IPS-NIHi11 (cell line): ENCODE measurements around the gene WFDC10A.
A peak's percentile ranks its signal among the peaks of the same experiment; 100 is the strongest.
"Not testable (repeated sequence)": the region's sequence is repeated elsewhere in the genome, so short reads cannot be mapped to it uniquely, and the experiment has no call there.

Source experiments
- DNase-seq: peaks from one replicate; pipeline ENCODE4 v3.0.0; 2012; ENCODE audit warnings: mixed read lengths, low spot score

The WFDC10A gene

GRCh38 chr20:45629496-45630100 lies at the start of gene WFDC10A:
WFDC10A (plus strand) TSS chr20:45629739; CDS start chr20:45629814, 75 bp downstream.
- peak; percentile 84 for DNase-seq

DNA sequence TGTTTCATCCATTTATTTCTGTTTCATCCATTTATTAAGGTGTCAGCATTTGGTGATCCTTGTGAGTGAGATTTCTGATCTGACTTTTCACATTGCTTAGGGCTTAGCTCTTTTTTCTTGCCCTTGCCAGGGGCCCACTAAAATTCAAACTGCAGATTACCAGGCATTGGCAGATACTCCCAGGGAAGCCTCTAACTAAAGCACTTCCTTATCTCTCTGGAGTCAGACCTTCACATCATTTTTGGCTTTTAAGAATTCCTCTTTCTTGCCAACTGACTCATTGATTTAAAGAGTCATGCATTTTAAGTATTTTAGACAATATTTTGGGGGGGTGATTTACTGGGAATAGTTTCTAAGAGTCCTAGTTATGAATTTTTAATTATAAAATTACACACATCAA lies 47.8 kb upstream of the WFDC10A start:
- DNase-seq: no peak

- peak; percentile 32 for DNase-seq
These were observed 46.0 kb upstream of the WFDC10A start for GRCh38 chr20:45583502-45583901.

DNA sequence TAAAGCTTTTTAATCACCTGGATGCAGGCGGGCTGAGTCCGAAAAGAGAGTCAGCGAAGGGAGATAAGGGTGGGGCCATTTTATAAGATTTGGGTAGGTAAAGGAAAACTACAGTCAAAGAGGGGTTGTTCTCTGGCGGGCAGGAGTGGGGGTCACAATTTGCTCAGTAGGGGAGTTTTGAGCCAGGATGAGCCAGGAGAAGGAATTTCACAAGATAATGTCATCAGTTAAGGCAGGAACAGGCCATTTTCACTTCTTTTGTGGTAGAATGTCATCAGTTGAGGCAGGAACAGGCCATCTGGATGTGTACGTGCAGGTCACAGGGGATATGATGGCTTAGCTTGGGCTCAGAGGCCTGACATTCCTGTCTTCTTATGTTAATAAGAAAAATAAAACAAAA lies 45.2 kb upstream of the WFDC10A start:
- DNase-seq: not testable (repeated sequence)

- not testable (repeated sequence) for DNase-seq
These were observed 43.6 kb upstream of the WFDC10A start for GRCh38 chr20:45585986-45586385.

- DNase-seq: no peak
These were observed 40.7 kb upstream of the WFDC10A start for GRCh38 chr20:45588800-45589199.

DNA sequence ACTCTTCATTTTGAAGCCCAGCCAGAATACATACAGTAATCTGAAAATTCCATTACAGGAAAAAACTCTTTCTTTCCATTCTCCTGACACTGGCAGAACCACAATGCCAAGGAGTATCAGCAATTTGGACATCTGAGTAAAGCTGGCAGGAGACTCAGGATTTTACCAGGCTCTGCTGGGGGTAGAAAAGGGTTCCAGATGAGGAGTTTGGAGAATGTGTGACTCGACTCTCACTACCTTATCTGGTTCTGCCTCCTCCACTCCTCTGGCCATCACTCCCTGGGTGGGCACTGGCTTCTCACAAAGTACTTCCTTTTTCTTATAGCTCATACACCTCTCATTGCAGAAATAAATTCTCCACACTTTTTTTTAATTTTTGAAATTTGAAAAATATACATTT lies 39.8 kb upstream of the WFDC10A start:
- DNase-seq: no peak

DNA sequence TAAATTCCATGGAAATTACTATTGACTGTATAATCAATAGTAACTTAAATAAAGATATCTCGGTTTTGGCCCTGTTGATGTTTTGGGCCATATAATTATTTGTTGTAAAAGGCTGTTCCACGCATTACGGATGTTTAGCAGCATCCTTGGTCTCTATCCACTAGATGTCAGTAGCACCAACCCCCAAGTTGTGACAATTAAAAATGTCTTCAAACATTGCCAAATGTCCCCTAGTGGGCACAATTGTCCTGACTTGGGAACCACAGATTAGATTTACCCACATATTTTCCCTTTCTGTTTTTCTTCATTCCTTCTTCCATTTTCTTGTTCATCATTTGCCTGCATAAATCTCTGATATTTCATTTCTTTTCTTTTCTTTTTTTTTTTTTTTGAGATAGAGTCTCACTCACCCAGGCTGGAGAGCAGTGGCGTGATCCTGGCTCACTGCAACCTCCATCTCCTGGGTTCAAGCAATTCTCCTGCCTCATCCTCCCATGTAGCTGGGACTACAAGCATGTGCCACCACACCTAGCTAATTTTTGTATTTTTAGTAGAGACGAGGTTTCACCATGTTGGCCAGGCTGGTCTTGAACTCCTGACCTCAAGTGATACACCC lies 36.9 kb upstream of the WFDC10A start:
- DNase-seq: peak; percentile 43

DNA sequence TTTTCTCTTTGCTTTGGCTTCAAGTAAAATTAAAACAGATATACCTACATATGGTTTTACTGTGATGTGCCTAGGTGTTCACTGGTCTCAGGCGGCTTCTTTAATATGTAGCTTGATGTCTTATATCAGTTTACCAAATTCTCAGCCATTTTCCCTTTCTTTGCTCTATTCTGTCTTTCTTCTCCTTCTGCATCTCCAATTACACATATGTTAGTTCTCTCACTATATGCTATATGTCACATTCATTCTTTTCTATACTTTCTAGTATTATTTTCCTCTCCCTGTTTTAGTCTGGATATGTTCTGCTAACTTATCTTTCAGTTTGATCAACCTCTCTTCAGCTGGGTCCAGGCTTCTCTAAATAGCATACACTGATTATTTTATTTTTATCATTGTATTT lies 36.0 kb upstream of the WFDC10A start:
- no peak for DNase-seq

GRCh38 chr20:45595235-45595634 lies 34.3 kb upstream of the WFDC10A start:
- no peak for DNase-seq

GRCh38 chr20:45607810-45608209 lies 21.7 kb upstream of the WFDC10A start:
- no peak for DNase-seq

- peak; percentile 47 for DNase-seq
These were observed 18.5 kb upstream of the WFDC10A start for GRCh38 chr20:45611054-45611453.

- no peak for DNase-seq
These were observed 17.2 kb upstream of the WFDC10A start for GRCh38 chr20:45612314-45612713.

DNA sequence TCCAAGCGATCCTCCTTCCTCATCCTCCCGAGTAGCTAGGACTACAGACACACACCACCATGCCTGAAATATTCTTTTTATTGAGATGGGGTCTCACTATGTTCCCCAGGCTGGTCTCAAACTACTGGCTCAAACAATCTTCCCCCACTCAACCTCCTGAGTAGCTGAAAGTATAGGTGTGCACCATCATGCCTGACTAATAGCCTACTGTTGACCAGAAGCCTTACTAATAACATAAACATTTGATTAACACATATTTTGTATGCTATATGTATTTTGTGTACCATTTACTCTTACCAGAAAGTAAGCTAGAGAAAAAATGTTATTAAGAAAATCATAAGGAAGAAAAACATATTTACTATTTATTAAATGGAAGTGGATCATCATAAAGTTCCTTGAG lies 11.9 kb upstream of the WFDC10A start:
- no peak for DNase-seq

DNA sequence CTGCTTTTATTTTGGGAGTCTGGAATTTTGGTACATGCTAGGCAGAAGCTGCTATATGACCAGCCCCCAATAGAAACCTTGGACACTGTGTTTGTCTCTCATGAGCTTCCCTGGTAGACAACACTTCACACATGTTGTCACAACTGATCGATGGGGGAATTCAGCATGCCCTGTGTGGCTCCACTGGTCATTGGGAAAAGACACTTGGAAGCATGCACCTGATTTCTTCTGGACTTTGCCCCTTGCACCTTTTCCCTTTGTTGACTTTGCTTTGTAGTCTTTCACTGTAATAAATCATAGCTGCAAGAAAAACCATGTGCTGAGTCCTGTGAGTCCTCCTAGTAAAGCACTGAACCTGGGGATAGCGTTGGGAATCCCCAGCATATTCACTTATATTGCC lies 7.9 kb upstream of the WFDC10A start:
- DNase-seq: no peak

DNA sequence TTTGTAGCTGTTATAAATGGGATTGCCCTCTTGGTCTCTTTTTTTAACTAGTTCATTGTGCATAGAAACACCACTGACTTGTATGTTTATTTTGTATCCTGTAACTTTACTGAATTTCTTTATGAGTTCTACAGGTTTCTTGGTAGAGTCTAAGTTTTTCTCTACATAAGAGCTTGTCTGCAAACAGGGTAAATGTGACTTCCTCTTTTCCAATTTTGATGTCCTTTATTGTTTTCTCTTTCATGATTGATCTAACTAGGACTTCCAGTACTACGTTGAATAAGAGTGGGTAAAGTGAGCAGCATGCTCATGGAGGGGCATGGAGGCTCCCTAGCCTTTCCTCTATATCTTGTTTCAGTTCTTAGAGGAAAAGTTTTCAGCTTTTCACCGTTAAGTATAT lies 3.0 kb upstream of the WFDC10A start:
- DNase-seq: no peak

DNA sequence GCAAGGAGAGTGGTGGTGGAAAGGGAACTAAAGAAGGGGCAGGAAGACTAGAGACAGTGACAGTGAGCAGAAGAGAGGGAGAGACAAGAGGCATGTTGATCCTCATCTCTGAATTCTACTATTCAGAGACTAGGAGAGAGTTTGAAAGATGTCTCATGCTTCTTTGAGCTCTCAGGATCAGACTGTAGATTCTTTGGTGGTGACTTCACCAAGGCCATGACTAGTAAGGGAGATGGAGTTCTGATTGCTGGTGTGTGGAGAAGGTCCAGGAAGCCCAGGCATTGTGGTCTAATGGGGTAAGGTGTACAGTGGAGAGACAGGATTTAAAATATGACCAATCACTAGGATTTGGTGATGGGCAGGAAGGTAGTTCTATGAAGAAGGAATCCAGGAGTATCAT lies 832 bp downstream of the WFDC10A start:
- DNase-seq: no peak

DNA sequence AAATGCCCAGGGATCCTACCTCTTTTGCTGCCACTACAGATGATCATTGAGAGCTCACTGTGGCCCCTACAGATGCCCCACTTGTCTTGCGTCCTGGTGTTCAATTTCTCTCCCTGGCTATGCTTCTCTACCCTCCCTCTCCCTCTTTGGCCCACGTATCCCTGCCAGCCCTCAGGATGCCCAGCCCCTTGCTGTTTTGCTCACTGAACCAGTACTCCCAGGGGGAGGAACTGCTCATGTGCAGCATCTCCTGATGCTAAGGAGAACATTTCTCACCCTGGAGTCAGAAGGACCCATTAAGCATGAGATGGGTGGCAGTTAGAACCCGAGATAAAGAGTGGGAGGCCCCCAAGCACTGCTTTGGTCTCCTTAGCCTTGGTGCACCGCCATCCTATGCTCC lies 1.6 kb downstream of the WFDC10A start, which contains the start of gene WFDC9:
Gene WFDC9 (minus strand): TSS at position 101 of the 400 bp plus-strand sequence. CDS start 21,103 bp downstream, outside the sequence.
- no peak for DNase-seq

GRCh38 chr20:45636513-45636912 lies 7.0 kb downstream of the WFDC10A start:
- no peak for DNase-seq

DNA sequence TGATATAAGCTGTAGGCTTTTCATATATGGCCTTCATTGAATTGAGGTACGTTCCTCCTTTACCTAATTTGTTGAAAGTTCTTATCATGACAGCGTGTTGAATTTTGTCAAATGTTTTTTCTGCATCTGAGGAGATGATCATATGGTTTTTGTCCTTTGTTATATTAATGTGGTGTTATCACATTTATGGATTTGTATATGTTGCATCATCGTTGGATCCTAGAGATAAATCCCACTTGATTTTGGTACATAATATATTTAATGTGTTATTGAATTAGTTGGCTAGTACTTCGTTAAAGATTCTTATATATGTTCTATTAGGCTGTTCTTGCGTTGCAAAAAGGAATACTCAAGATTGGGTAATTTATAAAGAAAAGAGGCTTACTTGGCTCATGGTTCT lies 10.1 kb downstream of the WFDC10A start:
- DNase-seq: no peak

DNA sequence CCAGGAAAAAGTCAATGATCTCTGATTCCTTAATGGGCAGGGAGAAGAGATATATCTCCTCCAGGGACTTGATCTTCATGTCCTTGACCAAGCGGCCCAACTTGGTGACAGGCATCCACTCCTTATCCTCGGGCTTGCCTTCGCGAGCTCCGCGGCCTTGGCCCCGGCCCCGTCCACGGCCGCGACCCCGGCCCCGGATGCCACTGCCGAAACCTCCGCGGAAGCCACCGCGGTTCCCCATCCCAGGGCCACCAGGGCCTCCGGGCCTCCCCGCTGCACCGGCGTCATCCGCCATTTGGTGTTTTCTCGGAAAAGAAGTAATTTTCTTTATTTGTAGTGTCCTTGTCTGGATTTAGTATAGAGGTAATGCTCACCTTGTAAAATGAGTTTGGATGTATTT lies 11.5 kb downstream of the WFDC10A start:
- not testable (repeated sequence) for DNase-seq

GRCh38 chr20:45645869-45646268 lies 16.3 kb downstream of the WFDC10A start:
- not testable (repeated sequence) for DNase-seq

DNA sequence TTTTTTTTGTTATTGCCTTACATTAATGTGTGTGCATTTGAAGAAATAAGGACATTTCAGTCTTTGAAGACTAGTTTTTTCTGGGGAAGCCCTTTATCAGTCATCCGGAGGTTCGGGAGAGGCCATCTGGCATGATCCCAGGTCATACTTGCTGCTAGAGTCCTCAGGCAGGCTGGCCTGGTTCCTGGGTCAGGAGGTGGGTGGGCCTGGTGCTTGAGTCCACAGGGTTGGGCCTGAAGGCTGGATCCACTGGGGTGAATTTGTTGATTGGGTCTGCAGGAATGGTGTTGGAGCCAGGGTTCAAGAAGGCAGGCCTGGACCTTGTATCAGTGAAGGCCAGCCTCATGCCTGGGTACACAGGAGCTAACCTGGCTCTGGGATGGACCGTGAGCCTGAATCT lies 17.3 kb downstream of the WFDC10A start:
- DNase-seq: no peak

DNA sequence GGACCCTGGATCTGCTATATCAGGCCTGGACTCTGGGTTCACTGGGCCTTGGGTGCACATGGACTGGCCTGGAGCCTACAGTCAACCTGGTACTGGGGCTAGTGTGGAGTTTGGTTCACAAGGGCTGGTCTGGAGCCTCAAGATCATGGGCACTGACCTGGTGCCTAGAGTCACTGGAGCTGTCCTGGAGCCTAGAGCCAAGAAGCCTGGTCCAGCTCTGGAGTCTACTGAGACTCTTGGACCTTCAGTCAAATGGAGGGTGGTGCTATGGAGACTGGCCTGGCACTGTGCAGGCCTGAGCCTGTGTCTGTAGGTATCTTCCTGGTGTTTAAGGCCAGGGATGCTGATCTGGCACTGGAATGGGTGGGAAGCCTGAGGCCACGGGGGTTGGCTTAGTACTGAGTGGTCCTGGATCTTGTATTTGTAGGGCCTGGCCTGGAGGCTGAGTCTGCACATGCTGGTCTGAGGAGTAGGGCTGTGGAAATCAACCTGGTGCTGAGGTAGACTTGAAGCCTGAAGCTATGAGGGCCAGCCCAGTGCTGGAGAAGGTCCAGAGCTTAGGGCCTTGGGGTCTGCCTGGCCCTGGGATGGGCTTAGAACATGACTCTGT lies 18.0 kb downstream of the WFDC10A start:
- no peak for DNase-seq
